ENCODE results near the gene FCN1. TPM values are rescaled to one million over a fixed set of nuclear protein-coding genes. Genes with fewer than 3 reads are reported as not detected.

Gene FCN1
- total RNA-seq, 1 experiment from 2014 or later, result not detected

GRCh38 chr9:134929193-134930158 lies 11.8 kb upstream of the FCN1 start:
- ATAC-seq (no peak), DNase-seq (no peak)
- H3K36me3 ChIP-seq (ENCODE audit: low read depth, low read length), result no peaks in the 10 kb centered on the region
- H4K20me1 ChIP-seq (ENCODE audit: low read length), result no peaks in the 10 kb centered on the region
- H3K9me2 ChIP-seq (replicated peaks; ENCODE audit: low read length), result no peaks in the 10 kb centered on the region
- no peak overlapping the region for H2AFZ ChIP-seq (ENCODE audit: low read length)
- no TSS peak for BruUV-seq (replicated peaks)
- POLR2A ChIA-PET (ENCODE audit: unreplicated experiment), result no interaction called here
- no peak overlapping the region for H3K27ac ChIP-seq (ENCODE audit: low read length)
- no peak for TF ChIP-seq EZH2phosphoT487 (IDR thresholded peaks at IDR 0.05; ENCODE audit: borderline replicate concordance, low read length)
- H3K4me3 ChIP-seq (ENCODE audit: low read length), result no peak overlapping the region
- no peak overlapping the region for H3K4me2 ChIP-seq (ENCODE audit: low read length)
- H3K4me1 ChIP-seq (ENCODE audit: insufficient read depth, low read length), result no peaks in the 10 kb centered on the region
- no peaks in the 10 kb centered on the region for H3F3A ChIP-seq (ENCODE audit: low read length, unreplicated experiment)
- no peaks in the 10 kb centered on the region for H3K79me2 ChIP-seq (ENCODE audit: low read length)
- H3K27me3 ChIP-seq (ENCODE audit: low read length), result peaks cover 45% of the 10 kb centered on the region
- no peak overlapping the region for H3K9ac ChIP-seq (ENCODE audit: low read length)
- no peaks in the 10 kb centered on the region for H3K9me3 ChIP-seq (ENCODE audit: low read length)
- intact Hi-C loops (cut with micrococcal nuclease), result no loop called here
- CTCF ChIA-PET, result no interaction called here

GRCh38 chr9:134928436-134929192 lies 10.9 kb upstream of the FCN1 start:
- DNase-seq, result no peak
- Histone ChIP-seq H3K9me3 (ENCODE audit: low read length) (no peaks in the 10 kb centered on the region), H3K4me3 (ENCODE audit: low read length) (no peak overlapping the region), H2AFZ (ENCODE audit: low read length) (no peak overlapping the region), H3K79me2 (ENCODE audit: low read length) (no peaks in the 10 kb centered on the region), H3F3A (ENCODE audit: low read length, unreplicated experiment) (no peaks in the 10 kb centered on the region), H3K27ac (ENCODE audit: low read length) (no peak overlapping the region), H4K20me1 (ENCODE audit: low read length) (no peaks in the 10 kb centered on the region), H3K27me3 (ENCODE audit: low read length) (peaks cover 41% of the 10 kb centered on the region), H3K36me3 (ENCODE audit: low read depth, low read length) (no peaks in the 10 kb centered on the region), H3K9ac (ENCODE audit: low read length) (no peak overlapping the region), H3K9me2 (replicated peaks; ENCODE audit: low read length) (no peaks in the 10 kb centered on the region), H3K4me2 (ENCODE audit: low read length) (no peak overlapping the region), H3K4me1 (ENCODE audit: insufficient read depth, low read length) (no peaks in the 10 kb centered on the region)
- POLR2A ChIA-PET (ENCODE audit: unreplicated experiment), result no interaction called here
- TF ChIP-seq EZH2 (IDR thresholded peaks at IDR 0.05; ENCODE audit: low read length, unreplicated experiment) (no peak), EZH2phosphoT487 (IDR thresholded peaks at IDR 0.05; ENCODE audit: borderline replicate concordance, low read length) (no peak)
- ATAC-seq, result no peak
- intact Hi-C loops (cut with micrococcal nuclease), result no loop called here
- CTCF ChIA-PET, result no interaction called here
- BruUV-seq (replicated peaks), result no TSS peak

- ChIA-PET CTCF (no interaction called here), POLR2A (ENCODE audit: unreplicated experiment) (no interaction called here)
- no peaks in the 10 kb centered on the region for H3K36me3 ChIP-seq (ENCODE audit: low read depth, low read length)
- intact Hi-C loops (cut with micrococcal nuclease), result no loop called here
- H3K4me2 ChIP-seq (ENCODE audit: low read length), result no peak overlapping the region
- H2AFZ ChIP-seq (ENCODE audit: low read length), result no peak overlapping the region
- DNase-seq (no peak), ATAC-seq (no peak)
- H4K20me1 ChIP-seq (ENCODE audit: low read length), result no peaks in the 10 kb centered on the region
- H3K9me2 ChIP-seq (replicated peaks; ENCODE audit: low read length), result no peaks in the 10 kb centered on the region
- no peaks in the 10 kb centered on the region for H3K4me1 ChIP-seq (ENCODE audit: insufficient read depth, low read length)
- H3K27me3 ChIP-seq (ENCODE audit: low read length), result peaks cover 11% of the 10 kb centered on the region; the same call in 1 of the 2 replicates
- no peaks in the 10 kb centered on the region for H3K79me2 ChIP-seq (ENCODE audit: low read length)
- BruUV-seq (replicated peaks), result no TSS peak
- no peak overlapping the region for H3K9ac ChIP-seq (ENCODE audit: low read length)
- TF ChIP-seq EZH2 (IDR thresholded peaks at IDR 0.05; ENCODE audit: low read length, unreplicated experiment) (no peak), EZH2phosphoT487 (IDR thresholded peaks at IDR 0.05; ENCODE audit: borderline replicate concordance, low read length) (no peak)
- TF ChIP-seq, protein P1, sequence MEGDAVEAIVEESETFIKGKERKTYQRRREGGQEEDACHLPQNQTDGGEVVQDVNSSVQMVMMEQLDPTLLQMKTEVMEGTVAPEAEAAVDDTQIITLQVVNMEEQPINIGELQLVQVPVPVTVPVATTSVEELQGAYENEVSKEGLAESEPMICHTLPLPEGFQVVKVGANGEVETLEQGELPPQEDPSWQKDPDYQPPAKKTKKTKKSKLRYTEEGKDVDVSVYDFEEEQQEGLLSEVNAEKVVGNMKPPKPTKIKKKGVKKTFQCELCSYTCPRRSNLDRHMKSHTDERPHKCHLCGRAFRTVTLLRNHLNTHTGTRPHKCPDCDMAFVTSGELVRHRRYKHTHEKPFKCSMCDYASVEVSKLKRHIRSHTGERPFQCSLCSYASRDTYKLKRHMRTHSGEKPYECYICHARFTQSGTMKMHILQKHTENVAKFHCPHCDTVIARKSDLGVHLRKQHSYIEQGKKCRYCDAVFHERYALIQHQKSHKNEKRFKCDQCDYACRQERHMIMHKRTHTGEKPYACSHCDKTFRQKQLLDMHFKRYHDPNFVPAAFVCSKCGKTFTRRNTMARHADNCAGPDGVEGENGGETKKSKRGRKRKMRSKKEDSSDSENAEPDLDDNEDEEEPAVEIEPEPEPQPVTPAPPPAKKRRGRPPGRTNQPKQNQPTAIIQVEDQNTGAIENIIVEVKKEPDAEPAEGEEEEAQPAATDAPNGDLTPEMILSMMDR (conservative IDR thresholded peaks at IDR 0.05; ENCODE audit: low read depth, low read length), result no peak
- H3K9me3 ChIP-seq (ENCODE audit: low read length), result no peaks in the 10 kb centered on the region
- H3F3A ChIP-seq (ENCODE audit: low read length, unreplicated experiment), result no peaks in the 10 kb centered on the region
- H3K4me3 ChIP-seq (ENCODE audit: low read length), result no peak overlapping the region
- H3K27ac ChIP-seq (ENCODE audit: low read length), result no peak overlapping the region
Observed at GRCh38 chr9:134925011-134925511, 7.3 kb upstream of the FCN1 start.
